Measurements from ENCODE around the gene SPATA31C1.

DNA sequence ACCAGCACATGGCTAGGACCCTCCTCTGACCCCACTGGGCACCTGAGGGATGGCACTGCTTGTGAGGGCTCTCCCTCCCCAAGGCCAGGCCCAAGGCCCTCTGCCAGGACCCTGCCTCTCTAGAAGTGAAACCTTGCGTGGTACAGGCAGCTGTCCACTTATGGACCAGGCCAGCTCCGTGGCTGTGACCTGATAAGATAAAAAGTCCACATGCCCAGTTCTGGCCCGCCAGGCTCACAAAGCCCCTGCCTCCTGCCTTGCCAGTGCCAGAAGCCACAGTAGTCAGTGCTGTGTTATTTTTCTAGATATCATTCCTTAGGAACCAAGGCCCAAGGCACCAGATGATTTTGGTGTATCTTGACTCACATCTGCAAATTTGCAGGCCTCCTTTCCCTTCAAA lies 49.1 kb upstream of the SPATA31C1 start:
- TF ChIP-seq POLR2A (IDR thresholded peaks at IDR 0.05), result no peak
- TF ChIP-seq CTCF (IDR thresholded peaks at IDR 0.05), result no peak

All from body of pancreas (tissue), 4 donors.